Fibroblast of skin of scalp (primary cell): Measurements from ENCODE around the gene CRYGD.
"Not testable (repeated sequence)": the region's sequence is repeated elsewhere in the genome, so short reads cannot be mapped to it uniquely, and the experiment has no call there.

Source experiments
- DNase-seq: peaks from one replicate; pipeline ENCODE4 v3.0.0-alpha.2; 2013

Gene CRYGD

DNA sequence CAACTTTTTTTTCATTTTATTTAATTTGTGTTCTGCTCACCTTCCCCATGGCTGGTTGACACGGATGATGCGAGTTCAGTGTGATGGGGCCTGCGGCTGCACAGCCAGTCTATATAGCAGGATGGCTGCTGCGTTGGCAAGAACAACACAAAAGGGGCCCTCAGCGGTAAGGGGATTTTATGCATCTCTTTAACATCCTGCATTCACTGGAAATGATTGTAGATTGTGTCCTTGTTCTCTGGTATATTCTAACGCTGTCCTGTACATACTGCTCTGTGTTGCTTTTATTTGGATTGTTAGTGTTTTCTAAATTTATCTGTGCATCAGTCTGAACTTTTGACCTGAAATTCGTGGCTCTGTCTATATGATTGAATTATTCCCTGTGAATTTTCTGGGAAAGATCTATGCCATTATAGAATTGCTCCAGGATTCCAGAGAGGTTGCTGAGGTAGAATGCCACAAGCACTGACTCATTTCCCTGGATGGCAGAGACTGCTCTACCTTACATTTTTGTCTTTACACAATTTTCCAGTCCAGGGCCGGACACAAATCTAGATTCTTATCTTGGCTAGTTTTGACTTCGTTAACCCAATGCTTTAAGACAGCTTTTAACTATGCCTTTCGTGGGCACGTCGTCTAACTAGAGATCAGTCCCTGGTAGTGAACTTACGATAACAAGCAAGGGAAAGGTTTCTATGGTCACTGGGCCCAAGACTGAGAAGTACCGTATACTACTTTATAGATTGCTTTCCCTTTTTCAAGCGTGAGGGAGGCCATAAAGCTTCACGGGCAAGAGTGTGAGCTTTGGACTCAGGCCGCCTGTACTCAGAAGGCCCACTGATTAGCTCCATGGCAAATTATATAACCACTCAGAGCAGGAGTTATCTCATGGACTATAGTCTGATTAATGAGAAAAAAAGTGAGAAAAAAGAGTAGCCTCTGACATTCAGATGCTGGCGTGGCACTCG is 5.7 kb upstream of the CRYGD start, which contains the start of gene CRYGC:
TSS of gene CRYGC (minus strand) at position 85 of the 968 bp plus-strand sequence. CDS start at position 49, 36 bp downstream.
- no peak for DNase-seq

GRCh38 chr2:208128136-208128535 is 3.8 kb upstream of the CRYGD start:
- no peak for DNase-seq

GRCh38 chr2:208127090-208127489 is 2.8 kb upstream of the CRYGD start:
- no peak for DNase-seq

DNA sequence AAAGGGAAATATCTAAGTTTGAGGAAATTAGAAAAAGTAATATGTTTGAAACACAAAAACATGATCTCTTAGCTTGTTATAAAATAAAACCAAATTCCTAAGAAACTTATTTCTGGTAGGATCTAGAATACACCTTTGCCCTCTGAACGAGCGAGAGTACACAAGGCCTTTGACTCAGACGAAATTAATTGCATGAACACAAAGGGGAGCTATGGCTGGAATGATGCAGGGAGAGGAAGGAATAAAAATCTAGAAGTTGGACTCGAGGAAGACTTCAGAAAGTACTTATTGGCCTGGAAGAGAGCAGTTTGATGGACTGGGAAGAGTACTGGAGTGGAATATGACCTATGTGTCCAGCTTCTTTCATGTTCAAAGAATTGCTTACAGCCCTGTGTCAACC is 927 bp upstream of the CRYGD start:
- DNase-seq, result no peak

DNA sequence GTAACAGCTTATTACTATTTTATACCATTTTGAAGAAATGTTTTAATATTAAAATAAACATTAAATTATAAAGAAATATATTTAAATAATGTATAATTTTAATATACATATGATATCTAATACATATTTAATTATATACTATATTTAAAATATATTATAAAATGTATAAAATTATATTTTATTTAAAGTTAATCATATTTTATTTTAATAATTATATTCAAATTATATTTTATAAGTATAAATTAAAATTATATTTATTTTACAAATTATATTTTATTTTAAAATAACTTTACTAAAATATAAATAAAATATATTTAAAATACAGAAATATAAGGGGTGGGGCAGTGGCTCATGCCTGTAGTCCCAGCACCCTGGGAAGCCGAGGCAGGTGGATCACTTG is 2.1 kb downstream of the CRYGD start:
- no peak for DNase-seq

GRCh38 chr2:208118918-208119317 is 5.4 kb downstream of the CRYGD start:
- DNase-seq, result no peak

GRCh38 chr2:208117390-208117789 is 6.9 kb downstream of the CRYGD start:
- not testable (repeated sequence) for DNase-seq

DNA sequence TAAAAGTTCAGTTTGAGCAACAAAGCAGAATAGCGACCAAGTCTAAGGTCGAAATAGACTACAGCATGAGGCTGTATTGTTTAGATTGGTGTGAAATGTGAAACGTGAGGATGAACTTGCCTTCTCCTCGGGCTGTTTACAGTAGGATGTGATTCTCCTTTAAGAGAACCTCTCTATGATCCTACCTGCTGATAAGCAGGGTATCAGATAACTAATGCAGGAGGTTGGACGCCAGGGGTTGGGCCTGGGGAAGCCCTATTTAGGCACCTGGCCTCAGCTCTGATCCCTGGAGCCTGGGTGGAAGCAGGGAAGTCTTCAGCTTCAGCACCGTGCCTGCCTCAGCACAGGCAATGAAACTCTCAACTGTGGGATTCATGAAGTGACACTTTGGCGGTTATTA is 11.4 kb downstream of the CRYGD start:
- DNase-seq, result no peak

- DNase-seq, result not testable (repeated sequence)
Observed at GRCh38 chr2:208112273-208112745, 12.0 kb downstream of the CRYGD start.

DNA sequence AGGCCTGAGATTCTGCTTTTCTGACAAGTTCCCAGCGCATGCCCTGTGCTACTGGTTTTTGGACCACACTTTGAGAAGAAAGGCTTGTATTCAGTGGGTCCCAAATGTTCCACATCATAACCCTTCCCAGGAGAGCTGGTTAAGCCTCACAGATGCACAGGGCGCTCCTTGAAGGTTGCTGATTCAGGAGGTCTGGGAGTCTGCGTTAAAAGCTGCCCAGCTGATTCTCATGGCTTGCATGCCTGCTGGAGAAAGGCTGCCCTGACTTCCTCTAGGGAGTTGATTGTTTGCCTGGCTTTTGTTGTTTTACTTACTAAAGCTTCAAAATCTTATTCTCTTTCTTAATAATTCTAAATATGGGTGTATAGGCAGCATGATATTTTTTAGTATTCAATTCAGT is 20.7 kb downstream of the CRYGD start:
- DNase-seq, result no peak

DNA sequence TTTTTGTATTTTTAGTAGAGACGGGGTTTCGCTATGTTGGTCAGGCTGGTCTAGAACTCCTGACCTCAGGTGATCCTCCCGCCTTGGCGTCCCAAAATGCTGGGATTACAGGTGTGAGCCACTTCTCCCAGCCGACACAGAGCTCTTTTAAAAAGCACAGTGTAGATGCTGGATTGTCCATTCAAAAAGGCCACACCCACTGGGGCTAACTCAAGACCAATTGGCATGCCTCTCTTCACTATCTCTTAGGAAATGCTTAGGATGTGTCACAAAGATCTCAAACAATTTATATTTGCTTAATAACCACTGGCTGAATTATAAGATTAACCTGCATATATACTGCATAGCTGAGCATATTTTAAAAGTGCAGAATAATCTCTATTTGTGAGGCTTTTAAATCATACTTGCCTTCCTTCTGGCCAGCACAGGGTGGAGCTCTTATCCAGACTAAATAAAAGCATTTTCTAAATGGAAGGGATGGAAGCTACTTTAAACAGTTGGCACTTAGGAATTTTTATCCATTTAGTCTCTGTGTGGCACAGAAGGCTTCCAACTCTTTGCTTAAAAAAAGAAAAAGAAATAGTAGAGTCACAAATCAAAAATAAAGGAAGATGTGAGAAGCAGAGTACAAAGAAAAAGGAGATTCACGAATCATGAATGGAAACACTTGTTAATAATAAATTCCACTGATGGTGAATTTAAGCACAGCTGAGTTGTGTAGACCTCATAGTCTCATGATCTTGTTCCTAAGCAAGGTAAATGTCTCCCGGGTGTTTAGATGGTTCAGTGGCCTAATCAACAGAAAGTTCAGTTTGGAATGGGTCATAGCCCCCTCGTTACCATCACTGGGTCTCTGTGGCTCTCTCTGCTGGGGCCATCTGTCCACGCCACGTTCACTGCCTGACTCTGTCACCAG is 22.4 kb downstream of the CRYGD start:
- DNase-seq, result peak; percentile 7

GRCh38 chr2:208099682-208100470 is 24.4 kb downstream of the CRYGD start:
- DNase-seq, result no peak

GRCh38 chr2:208098701-208099100 is 25.6 kb downstream of the CRYGD start:
- not testable (repeated sequence) for DNase-seq

DNA sequence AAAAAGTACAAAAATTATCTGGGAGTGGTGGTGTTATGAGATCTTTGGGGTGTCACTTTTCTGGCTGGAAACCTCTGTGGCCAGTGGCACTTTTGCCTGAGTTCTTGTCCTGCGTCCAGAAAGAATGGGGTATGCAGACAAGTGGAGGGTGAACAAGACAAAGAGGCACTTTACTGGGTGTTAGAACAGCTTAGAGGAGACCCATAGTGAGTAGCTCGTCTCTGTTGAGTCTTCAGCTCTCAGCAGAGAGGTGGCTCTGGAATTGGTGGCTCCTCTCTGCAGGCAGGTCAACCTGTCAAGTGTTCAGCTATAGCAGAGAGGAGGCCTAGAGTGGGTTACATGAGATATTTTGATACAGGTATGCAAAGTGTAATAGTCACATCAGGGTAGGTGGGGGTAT is 26.1 kb downstream of the CRYGD start:
- DNase-seq, result no peak

DNA sequence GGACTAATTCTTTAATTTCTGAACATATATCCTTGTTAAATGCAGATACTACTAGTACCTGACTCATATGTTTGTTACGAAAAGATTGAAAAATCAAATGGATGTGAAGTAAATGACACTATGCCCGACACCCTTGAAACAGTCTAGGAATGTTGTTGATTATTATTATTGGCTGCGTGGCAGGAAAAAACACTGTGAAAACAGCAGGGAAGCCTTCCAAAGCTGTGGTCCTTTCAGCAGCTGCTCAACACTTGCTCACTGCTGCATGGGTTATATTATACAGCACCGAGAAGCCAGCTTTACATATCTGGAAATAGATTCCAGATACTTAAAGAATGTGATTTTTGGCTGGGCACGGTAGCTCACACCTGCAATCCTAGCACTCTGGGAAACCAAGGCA is 26.5 kb downstream of the CRYGD start:
- DNase-seq, result peak; percentile 58

DNA sequence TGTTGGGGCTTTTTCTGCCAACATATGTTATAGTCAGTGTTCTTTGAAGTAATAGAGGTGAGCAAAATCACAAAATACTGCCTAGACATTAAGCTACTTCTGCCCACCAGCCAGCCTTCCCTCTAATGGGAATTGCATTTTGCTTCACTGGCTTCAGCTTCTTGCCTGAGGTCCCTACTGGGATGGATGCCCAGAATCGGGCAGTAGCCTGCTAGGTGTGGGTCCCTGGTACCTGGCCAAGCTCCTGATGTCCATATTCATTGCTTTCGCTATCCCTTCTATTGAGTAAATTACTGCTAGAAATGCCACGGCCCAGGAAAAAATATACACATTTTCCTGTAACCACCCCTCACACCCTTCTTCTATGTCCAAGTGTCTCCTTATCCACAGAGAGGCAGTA is 27.0 kb downstream of the CRYGD start:
- DNase-seq, result no peak

DNA sequence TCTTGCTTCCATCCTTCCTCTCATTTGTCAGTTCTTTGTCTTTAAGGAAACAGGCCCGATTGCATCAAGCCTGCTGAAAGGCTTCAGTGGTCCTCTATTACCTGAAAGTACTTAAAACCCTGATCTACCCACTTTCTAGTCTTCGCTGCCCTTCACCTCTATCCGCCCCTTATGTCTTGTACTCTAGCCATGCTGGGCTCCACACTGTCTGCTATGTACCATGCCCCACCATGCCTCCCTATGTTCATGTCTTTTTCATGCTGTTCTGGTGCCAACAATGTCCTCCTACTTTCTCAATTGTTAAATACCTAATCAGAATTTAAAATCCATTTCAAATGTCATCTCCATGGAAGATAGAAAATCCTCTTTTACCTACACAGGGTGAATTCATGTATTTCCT is 28.2 kb downstream of the CRYGD start:
- no peak for DNase-seq

DNA sequence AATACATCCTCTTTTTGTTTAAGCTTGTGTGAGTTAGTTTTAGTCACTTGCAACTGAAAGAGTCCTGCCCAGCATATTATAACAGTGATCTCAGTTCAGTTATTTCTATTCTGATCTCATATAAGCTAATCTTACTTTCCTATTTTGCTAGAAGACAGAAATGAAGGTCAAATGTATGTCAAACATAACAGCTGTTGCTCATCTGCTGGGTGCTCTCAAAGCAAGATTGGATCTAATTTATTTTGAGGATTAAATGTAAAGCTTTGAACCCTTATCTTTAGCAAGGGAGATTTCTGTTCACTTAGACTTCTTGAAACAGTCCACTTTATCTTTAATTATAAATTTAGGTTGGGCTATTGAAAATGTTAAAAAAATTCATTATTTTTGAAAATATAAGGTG is 31.2 kb downstream of the CRYGD start:
- DNase-seq, result no peak

GRCh38 chr2:208092093-208092832 is 32.1 kb downstream of the CRYGD start:
- no peak for DNase-seq

- DNase-seq, result no peak
Observed at GRCh38 chr2:208090420-208090819, 33.9 kb downstream of the CRYGD start.

GRCh38 chr2:208086029-208086428 is 38.3 kb downstream of the CRYGD start:
- no peak for DNase-seq

DNA sequence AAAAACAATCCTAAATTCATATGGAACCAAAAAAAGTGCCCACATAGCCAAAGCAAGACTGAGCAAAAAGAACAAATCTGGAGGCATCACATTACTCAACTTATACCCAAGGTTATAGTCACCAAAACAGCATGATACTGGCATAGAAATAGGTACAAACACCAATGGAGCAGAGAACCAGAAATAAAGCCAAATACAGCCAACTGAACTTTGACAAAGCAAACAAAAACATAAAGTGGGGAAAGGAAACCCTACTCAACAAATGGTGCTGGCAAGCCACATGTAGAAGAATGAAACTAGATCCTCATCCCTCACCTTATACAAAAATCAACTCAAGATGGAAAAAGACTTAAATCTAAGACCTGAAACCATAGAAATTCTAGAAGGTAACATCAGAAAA is 40.5 kb downstream of the CRYGD start:
- no peak for DNase-seq
